HepG2 (cell line): Measurements from ENCODE around the gene C1QTNF12. TPM values are rescaled to one million over a fixed set of nuclear protein-coding genes. Genes with fewer than 3 reads are reported as not detected.

ENCODE experiments used
- AKAP8 ChIP-seq: sonication (generic); formaldehyde crosslinking; IDR thresholded peaks from 2 replicates; pipeline ENCODE4 v1.5.1; 2020; ENCODE audit warnings: mild to moderate bottlenecking, missing genetic modification reagents
- ATF3 ChIP-seq: sonication (generic); formaldehyde crosslinking; IDR thresholded peaks from 2 replicates; pipeline ENCODE4 v1.4.0; 2020; ENCODE audit warnings: missing genetic modification reagents
- FOXA3 ChIP-seq: IDR thresholded peaks from 2 replicates; pipeline ENCODE4 v1.6.1; 2016; ENCODE audit warnings: missing genetic modification reagents, missing compliant biosample characterization
- HNRNPUL1 ChIP-seq: fragments of 200-400 bp; formaldehyde crosslinking; IDR thresholded peaks from 2 replicates; pipeline ENCODE4 v1.6.1; 2017; ENCODE audit warnings: low read depth, mild to moderate bottlenecking, low read length, moderate library complexity
- MEIS1 ChIP-seq: sonication (generic); formaldehyde crosslinking; IDR thresholded peaks from 2 replicates; pipeline ENCODE4 v1.9.0; 2021; ENCODE audit warnings: mild to moderate bottlenecking, missing genetic modification reagents, moderate library complexity, borderline replicate concordance
- RBFOX2 ChIP-seq: fragments of 200-400 bp; formaldehyde crosslinking; IDR thresholded peaks from 2 replicates; pipeline ENCODE4 v1.6.1; 2017; ENCODE audit warnings: low read depth, mild to moderate bottlenecking, low read length
- SIX1 ChIP-seq: sonication (generic); formaldehyde crosslinking; IDR thresholded peaks from 2 replicates; pipeline ENCODE4 v1.4.0; 2020; ENCODE audit warnings: missing genetic modification reagents, borderline replicate concordance
- SMARCE1 ChIP-seq: fragments of 450-650 bp; IDR thresholded peaks from 2 replicates; pipeline ENCODE4 v1.6.1; 2017; ENCODE audit warnings: borderline replicate concordance
- SNAPC2 ChIP-seq: sonication (generic); formaldehyde crosslinking; IDR thresholded peaks from 2 replicates; pipeline ENCODE4 v1.8.1; 2022; ENCODE audit warnings: mild to moderate bottlenecking, missing genetic modification reagents
- SPEN ChIP-seq: sonication (generic); formaldehyde crosslinking; IDR thresholded peaks from 2 replicates; pipeline ENCODE4 v1.5.1; 2020; ENCODE audit warnings: low read depth, mild to moderate bottlenecking, missing genetic modification reagents
- TCF7L2 ChIP-seq: IDR thresholded peaks from 2 replicates; pipeline ENCODE4 v1.6.1; 2011; ENCODE audit warnings: mild to moderate bottlenecking, low read depth, low read length, moderate library complexity
- ZKSCAN1 ChIP-seq: fragments of 150-350 bp; IDR thresholded peaks from 2 replicates; pipeline ENCODE4 v1.6.1; 2014; ENCODE audit warnings: low read length
- ZMYM2 ChIP-seq: sonication (generic); formaldehyde crosslinking; IDR thresholded peaks from 2 replicates; pipeline ENCODE4 v1.8.0; 2022; ENCODE audit warnings: mild to moderate bottlenecking, missing genetic modification reagents
- ZNF101 ChIP-seq: sonication (generic); formaldehyde crosslinking; IDR thresholded peaks from 2 replicates; pipeline ENCODE4 v1.4.0; 2020; ENCODE audit warnings: mild to moderate bottlenecking, low read depth, missing genetic modification reagents, borderline replicate concordance
- ZNF138 ChIP-seq: sonication (generic); formaldehyde crosslinking; IDR thresholded peaks from 2 replicates; pipeline ENCODE4 v1.5.0; 2020; ENCODE audit warnings: mild to moderate bottlenecking, low read depth, missing genetic modification reagents
- ZNF260 ChIP-seq: sonication (generic); formaldehyde crosslinking; IDR thresholded peaks from 2 replicates; pipeline ENCODE4 v1.4.0; 2020; ENCODE audit warnings: missing genetic modification reagents, low read depth, mild to moderate bottlenecking, borderline replicate concordance
- ZNF263 ChIP-seq: sonication (generic); formaldehyde crosslinking; IDR thresholded peaks from 2 replicates; pipeline ENCODE4 v1.4.0; 2020; ENCODE audit warnings: missing genetic modification reagents
- ZNF274 ChIP-seq: sonication (generic); formaldehyde crosslinking; IDR thresholded peaks from 2 replicates; pipeline ENCODE4 v1.5.1; 2020; ENCODE audit warnings: mild to moderate bottlenecking, missing genetic modification reagents
- ZNF33A ChIP-seq: sonication (generic); formaldehyde crosslinking; IDR thresholded peaks from 2 replicates; pipeline ENCODE4 v1.5.1; 2020; ENCODE audit warnings: missing genetic modification reagents, mild to moderate bottlenecking, moderate library complexity, borderline replicate concordance
- ZNF619 ChIP-seq: sonication (generic); formaldehyde crosslinking; IDR thresholded peaks from 2 replicates; pipeline ENCODE4 v1.4.0; 2020; ENCODE audit warnings: mild to moderate bottlenecking, missing genetic modification reagents
- polyA plus RNA-seq, 8 experiments: library from polyadenylated mRNA; depleted of rRNA in 3 of 8; stranded (reverse) in 7 of 8; unstranded in 1 of 8; fragments of >200 nt; fragmentation: Illumina TruSeq in 4 of 8; extraction: Trizol in 4 of 8; gene quantifications; 2 replicates each; pipeline versions ENCODE4 v1.2.1 to v1.2.3, GENCODE V29; 2011 to 2016; ENCODE audit warnings: low read depth in 4 of 8, missing spikeins in 1 of 8, mixed read lengths in 1 of 8; ENCODE audit not compliant: insufficient read depth in 1 of 8
- total RNA-seq, 5 experiments: library from RNA; depleted of rRNA; stranded (reverse); fragments of >200 nt; fragmentation: Illumina TruSeq; extraction: Trizol; gene quantifications; 2 replicates each; pipeline ENCODE4 v1.2.3, GENCODE V29; 2016; ENCODE audit warnings: low read depth in 1 of 5
- TF ChIP-seq, protein P1 (sequence below): sonication (generic); formaldehyde crosslinking; IDR thresholded peaks from one replicate; pipeline ENCODE4 v1.5.1; 2020; ENCODE audit warnings: mild to moderate bottlenecking, missing genetic modification reagents; ENCODE audit errors: not compliant biosample characterization
- TF ChIP-seq, protein P2 (sequence below): sonication (generic); formaldehyde crosslinking; IDR thresholded peaks from 2 replicates; pipeline ENCODE4 v1.8.1; 2023; ENCODE audit warnings: mild to moderate bottlenecking, inconsistent platforms, moderate library complexity, missing genetic modification reagents, borderline replicate concordance

C1QTNF12 gene
- total and polyA plus RNA-seq, 2 of the 13 experiments (the other 11 are each of a cell fraction or from before 2014, with no cell fraction given) = 0.18 to 0.64 TPM

- TF ChIP-seq ATF3 (CRISPR knock-in tag) = no peak
- TF ChIP-seq RBFOX2 = no peak
- no peak for TF ChIP-seq SNAPC2 (CRISPR knock-in tag)
- no peak for TF ChIP-seq SPEN (CRISPR knock-in tag)
- TF ChIP-seq ZMYM2 = peak; percentile 40; the same call in 1 of the 2 replicates
- no peak for TF ChIP-seq ZNF260 (CRISPR knock-in tag)
- no peak for TF ChIP-seq SIX1 (CRISPR knock-in tag)
- no peak for TF ChIP-seq ZNF274 (CRISPR knock-in tag)
- TF ChIP-seq SMARCE1 = no peak
- TF ChIP-seq, protein P1, sequence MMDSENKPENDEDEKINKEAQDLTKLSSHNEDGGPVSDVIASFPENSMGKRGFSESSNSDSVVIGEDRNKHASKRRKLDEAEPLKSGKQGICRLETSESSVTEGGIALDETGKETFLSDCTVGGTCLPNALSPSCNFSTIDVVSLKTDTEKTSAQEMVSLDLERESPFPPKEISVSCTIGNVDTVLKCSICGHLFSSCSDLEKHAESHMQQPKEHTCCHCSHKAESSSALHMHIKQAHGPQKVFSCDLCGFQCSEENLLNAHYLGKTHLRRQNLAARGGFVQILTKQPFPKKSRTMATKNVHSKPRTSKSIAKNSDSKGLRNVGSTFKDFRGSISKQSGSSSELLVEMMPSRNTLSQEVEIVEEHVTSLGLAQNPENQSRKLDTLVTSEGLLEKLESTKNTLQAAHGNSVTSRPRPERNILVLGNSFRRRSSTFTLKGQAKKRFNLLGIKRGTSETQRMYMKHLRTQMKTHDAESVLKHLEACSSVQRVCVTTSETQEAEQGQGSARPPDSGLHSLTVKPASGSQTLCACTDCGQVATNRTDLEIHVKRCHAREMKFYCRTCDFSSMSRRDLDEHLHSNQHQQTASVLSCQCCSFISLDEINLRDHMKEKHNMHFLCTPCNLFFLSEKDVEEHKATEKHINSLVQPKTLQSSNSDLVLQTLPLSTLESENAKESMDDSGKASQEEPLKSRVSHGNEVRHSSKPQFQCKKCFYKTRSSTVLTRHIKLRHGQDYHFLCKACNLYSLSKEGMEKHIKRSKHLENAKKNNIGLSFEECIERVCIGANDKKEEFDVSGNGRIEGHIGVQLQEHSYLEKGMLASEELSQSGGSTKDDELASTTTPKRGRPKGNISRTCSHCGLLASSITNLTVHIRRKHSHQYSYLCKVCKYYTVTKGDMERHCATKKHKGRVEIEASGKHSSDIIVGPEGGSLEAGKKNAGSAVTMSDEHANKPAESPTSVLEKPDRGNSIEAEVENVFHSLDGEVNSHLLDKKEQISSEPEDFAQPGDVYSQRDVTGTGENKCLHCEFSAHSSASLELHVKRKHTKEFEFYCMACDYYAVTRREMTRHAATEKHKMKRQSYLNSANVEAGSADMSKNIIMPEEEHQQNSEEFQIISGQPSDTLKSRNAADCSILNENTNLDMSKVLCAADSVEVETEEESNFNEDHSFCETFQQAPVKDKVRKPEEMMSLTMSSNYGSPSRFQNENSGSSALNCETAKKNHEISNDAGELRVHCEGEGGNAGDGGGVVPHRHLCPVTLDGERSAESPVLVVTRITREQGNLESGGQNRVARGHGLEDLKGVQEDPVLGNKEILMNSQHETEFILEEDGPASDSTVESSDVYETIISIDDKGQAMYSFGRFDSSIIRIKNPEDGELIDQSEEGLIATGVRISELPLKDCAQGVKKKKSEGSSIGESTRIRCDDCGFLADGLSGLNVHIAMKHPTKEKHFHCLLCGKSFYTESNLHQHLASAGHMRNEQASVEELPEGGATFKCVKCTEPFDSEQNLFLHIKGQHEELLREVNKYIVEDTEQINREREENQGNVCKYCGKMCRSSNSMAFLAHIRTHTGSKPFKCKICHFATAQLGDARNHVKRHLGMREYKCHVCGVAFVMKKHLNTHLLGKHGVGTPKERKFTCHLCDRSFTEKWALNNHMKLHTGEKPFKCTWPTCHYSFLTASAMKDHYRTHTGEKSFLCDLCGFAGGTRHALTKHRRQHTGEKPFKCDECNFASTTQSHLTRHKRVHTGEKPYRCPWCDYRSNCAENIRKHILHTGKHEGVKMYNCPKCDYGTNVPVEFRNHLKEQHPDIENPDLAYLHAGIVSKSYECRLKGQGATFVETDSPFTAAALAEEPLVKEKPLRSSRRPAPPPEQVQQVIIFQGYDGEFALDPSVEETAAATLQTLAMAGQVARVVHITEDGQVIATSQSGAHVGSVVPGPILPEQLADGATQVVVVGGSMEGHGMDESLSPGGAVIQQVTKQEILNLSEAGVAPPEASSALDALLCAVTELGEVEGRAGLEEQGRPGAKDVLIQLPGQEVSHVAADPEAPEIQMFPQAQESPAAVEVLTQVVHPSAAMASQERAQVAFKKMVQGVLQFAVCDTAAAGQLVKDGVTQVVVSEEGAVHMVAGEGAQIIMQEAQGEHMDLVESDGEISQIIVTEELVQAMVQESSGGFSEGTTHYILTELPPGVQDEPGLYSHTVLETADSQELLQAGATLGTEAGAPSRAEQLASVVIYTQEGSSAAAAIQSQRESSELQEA = no peak
- TF ChIP-seq MEIS1 (CRISPR knock-in tag) = no peak
- TF ChIP-seq ZNF138 (CRISPR knock-in tag) = no peak
- no peak for TF ChIP-seq ZKSCAN1
- TF ChIP-seq, protein P2, sequence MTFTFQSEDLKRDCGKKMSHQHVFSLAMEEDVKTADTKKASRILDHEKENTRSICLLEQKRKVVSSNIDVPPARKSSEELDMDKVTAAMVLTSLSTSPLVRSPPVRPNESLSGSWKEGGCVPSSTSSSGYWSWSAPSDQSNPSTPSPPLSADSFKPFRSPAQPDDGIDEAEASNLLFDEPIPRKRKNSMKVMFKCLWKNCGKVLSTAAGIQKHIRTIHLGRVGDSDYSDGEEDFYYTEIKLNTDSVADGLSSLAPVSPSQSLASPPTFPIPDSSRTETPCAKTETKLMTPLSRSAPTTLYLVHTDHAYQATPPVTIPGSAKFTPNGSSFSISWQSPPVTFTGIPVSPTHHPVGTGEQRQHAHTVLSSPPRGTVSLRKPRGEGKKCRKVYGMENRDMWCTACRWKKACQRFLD (CRISPR knock-in tag) = no peak
- no peak for TF ChIP-seq HNRNPUL1
- TF ChIP-seq ZNF33A (CRISPR knock-in tag) = no peak
- peak; percentile 73; the same call in 1 of the 2 replicates for TF ChIP-seq AKAP8 (CRISPR knock-in tag)
- TF ChIP-seq ZNF263 = peak; percentile 88
- TF ChIP-seq ZNF619 = no peak
- no peak for TF ChIP-seq ZNF101
- no peak for TF ChIP-seq FOXA3 (CRISPR knock-in tag)
- no peak for TF ChIP-seq TCF7L2
Measured at GRCh38 chr1:1244192-1244811, 2.2 kb downstream of the C1QTNF12 start (continued).
